ENCODE measurements around the gene ZNF800.

The ZNF800 gene

GRCh38 chr7:127347567-127348246 lies 44.8 kb downstream of the ZNF800 start:
- no peak for DNase-seq (ENCODE audit: low read depth)

- no peak for DNase-seq (ENCODE audit: low read depth)
Observed at GRCh38 chr7:127346575-127347256, 45.8 kb downstream of the ZNF800 start.

GRCh38 chr7:127342596-127342995 lies 49.9 kb downstream of the ZNF800 start:
- DNase-seq (ENCODE audit: low read depth), result no peak

GRCh38 chr7:127338122-127338521 lies 54.4 kb downstream of the ZNF800 start:
- DNase-seq (ENCODE audit: low read depth), result no peak

GRCh38 chr7:127337581-127337980 lies 54.9 kb downstream of the ZNF800 start:
- no peak for DNase-seq (ENCODE audit: low read depth)

GRCh38 chr7:127336458-127336857 lies 56.0 kb downstream of the ZNF800 start:
- no peak for DNase-seq (ENCODE audit: low read depth)

- DNase-seq (ENCODE audit: low read depth), result no peak
Observed at GRCh38 chr7:127332880-127333279, 59.6 kb downstream of the ZNF800 start.

GRCh38 chr7:127330070-127330469 lies 62.4 kb downstream of the ZNF800 start:
- no peak for DNase-seq (ENCODE audit: low read depth)

GRCh38 chr7:127322832-127323493 lies 69.5 kb downstream of the ZNF800 start:
- DNase-seq (ENCODE audit: low read depth), result no peak

GRCh38 chr7:127322351-127322750 lies 70.2 kb downstream of the ZNF800 start:
- no peak for DNase-seq (ENCODE audit: low read depth)

- no peak for DNase-seq (ENCODE audit: low read depth)
Observed at GRCh38 chr7:127320974-127321373, 71.5 kb downstream of the ZNF800 start.

Data from non-pigmented ciliary epithelial cell (primary cell).